PFSK-1 (cell line): ENCODE results near the gene IL17RC.

ENCODE experiments used
- FOXP2 ChIP-seq: optimal IDR thresholded peaks from 2 replicates; pipeline ENCODE3; 2011; ENCODE audit warnings: borderline replicate concordance, control low read depth, inconsistent platforms; ENCODE audit not compliant: insufficient read depth; ENCODE audit errors: extremely low read length, extremely low read depth
- POLR2AphosphoS5 ChIP-seq: IDR thresholded peaks from 2 replicates; pipeline ENCODE4 v1.6.1; 2012; ENCODE audit warnings: low read depth, mild to moderate bottlenecking, control low read depth, low read length, moderate library complexity
- SIN3A ChIP-seq: IDR thresholded peaks from 2 replicates; pipeline ENCODE4 v1.6.1; 2012; ENCODE audit warnings: mild to moderate bottlenecking, low read length, moderate library complexity, borderline replicate concordance; ENCODE audit not compliant: insufficient read depth
- TAF1 ChIP-seq: IDR thresholded peaks from 2 replicates; pipeline ENCODE4 v1.6.1; 2012; ENCODE audit warnings: low read length, control low read depth, borderline replicate concordance; ENCODE audit not compliant: insufficient read depth
- TF ChIP-seq, protein P1 (sequence below), 2 experiments: IDR thresholded peaks; 2 replicates each; pipeline versions ENCODE4 v1.6.1 to v1.8.0; 2011 to 2012; ENCODE audit warnings: low read depth in 2 of 2, low read length in 2 of 2, control low read depth in 1 of 2, inconsistent platforms in 1 of 2, mild to moderate bottlenecking in 1 of 2, moderate library complexity in 1 of 2; ENCODE audit not compliant: insufficient read depth in 1 of 2

Gene IL17RC

GRCh38 chr3:9916346-9916733, 558 bp upstream of the IL17RC start:
- TF ChIP-seq POLR2AphosphoS5 = no peak
- TF ChIP-seq SIN3A = no peak
- TF ChIP-seq, protein P1, sequence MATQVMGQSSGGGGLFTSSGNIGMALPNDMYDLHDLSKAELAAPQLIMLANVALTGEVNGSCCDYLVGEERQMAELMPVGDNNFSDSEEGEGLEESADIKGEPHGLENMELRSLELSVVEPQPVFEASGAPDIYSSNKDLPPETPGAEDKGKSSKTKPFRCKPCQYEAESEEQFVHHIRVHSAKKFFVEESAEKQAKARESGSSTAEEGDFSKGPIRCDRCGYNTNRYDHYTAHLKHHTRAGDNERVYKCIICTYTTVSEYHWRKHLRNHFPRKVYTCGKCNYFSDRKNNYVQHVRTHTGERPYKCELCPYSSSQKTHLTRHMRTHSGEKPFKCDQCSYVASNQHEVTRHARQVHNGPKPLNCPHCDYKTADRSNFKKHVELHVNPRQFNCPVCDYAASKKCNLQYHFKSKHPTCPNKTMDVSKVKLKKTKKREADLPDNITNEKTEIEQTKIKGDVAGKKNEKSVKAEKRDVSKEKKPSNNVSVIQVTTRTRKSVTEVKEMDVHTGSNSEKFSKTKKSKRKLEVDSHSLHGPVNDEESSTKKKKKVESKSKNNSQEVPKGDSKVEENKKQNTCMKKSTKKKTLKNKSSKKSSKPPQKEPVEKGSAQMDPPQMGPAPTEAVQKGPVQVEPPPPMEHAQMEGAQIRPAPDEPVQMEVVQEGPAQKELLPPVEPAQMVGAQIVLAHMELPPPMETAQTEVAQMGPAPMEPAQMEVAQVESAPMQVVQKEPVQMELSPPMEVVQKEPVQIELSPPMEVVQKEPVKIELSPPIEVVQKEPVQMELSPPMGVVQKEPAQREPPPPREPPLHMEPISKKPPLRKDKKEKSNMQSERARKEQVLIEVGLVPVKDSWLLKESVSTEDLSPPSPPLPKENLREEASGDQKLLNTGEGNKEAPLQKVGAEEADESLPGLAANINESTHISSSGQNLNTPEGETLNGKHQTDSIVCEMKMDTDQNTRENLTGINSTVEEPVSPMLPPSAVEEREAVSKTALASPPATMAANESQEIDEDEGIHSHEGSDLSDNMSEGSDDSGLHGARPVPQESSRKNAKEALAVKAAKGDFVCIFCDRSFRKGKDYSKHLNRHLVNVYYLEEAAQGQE (IDR thresholded peaks at IDR 0.05; ENCODE audit: insufficient read depth in 1 of 2, low read depth in 2 of 2, low read length in 2 of 2) = no peak
- no peak for TF ChIP-seq TAF1
- TF ChIP-seq FOXP2 = no peak

- TF ChIP-seq FOXP2 = no peak
- TF ChIP-seq, protein P1 (IDR thresholded peaks at IDR 0.05; ENCODE audit: insufficient read depth in 1 of 2, low read depth in 2 of 2, low read length in 2 of 2) = no peak
Observed at GRCh38 chr3:9917820-9918219, 922 bp downstream of the IL17RC start.

DNA sequence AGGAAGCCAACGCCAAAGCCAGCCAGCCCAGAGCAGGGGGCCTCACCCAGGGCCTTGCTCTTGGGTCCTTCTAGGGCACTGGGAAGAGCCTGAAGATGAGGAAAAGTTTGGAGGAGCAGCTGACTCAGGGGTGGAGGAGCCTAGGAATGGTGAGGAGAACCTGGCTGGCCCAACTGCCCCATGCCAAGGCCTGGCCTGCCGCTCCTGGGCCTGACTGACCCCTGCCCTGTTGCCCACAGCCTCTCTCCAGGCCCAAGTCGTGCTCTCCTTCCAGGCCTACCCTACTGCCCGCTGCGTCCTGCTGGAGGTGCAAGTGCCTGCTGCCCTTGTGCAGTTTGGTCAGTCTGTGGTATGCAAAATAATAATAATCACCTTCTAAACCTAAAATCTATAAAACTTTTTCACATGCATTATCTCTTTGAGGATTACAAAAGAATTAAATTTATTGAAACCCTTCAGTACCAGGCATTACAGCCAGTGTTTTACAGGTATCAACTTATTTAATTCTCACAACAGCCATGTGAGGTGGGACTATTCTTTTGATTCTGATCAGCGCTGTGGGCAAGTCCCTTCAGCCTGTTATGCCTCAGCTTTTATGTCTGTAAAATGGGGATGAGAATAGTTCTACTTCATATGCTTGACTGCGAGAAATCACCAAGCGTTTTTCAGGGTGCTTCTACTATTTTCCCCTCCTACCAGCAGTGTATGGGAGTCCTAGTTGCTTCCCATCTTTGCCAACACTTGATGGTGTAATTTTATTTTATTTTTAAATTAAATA, 1.6 kb downstream of the IL17RC start:
- no peak for TF ChIP-seq FOXP2
- no peak for TF ChIP-seq TAF1
- no peak for TF ChIP-seq POLR2AphosphoS5
- TF ChIP-seq, protein P1 (IDR thresholded peaks at IDR 0.05; ENCODE audit: insufficient read depth in 1 of 2, low read depth in 2 of 2, low read length in 2 of 2) = no peak
- no peak for TF ChIP-seq SIN3A

DNA sequence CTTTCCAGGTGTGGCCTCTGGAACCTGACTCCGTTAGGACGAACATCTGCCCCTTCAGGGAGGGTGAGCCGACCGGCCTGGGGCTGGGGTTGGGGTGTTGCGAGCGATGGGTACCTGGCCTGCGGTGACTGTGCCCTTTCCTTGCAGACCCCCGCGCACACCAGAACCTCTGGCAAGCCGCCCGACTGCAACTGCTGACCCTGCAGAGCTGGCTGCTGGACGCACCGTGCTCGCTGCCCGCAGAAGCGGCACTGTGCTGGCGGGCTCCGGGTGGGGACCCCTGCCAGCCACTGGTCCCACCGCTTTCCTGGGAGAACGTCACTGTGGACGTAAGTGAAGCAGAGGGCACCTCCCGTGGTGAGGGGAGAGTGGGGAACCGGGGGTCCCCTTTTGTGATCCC, 11.3 kb downstream of the IL17RC start:
- TF ChIP-seq TAF1 = no peak
- TF ChIP-seq SIN3A = no peak
- TF ChIP-seq, protein P1 (IDR thresholded peaks at IDR 0.05; ENCODE audit: insufficient read depth in 1 of 2, low read depth in 2 of 2, low read length in 2 of 2) = no peak
- TF ChIP-seq FOXP2 = no peak
- no peak for TF ChIP-seq POLR2AphosphoS5
